ENCODE results near the gene GPR135. TPM values are rescaled to one million over a fixed set of nuclear protein-coding genes. Genes with fewer than 3 reads are reported as not detected.

The GPR135 gene
- total RNA-seq, 4 donors from 2014 or later: 4.1 to 6.8 (median 5.1) TPM

GRCh38 chr14:59427653-59428580, 37.3 kb downstream of the GPR135 start:
- ATAC-seq (ENCODE audit: low FRiP score): peak; percentile 58
- DNase-seq (ENCODE audit: low spot score): no peak
- no peak for TF ChIP-seq CTCF (IDR thresholded peaks at IDR 0.05)

- ATAC-seq (ENCODE audit: low FRiP score) (no peak), DNase-seq (ENCODE audit: low spot score) (no peak)
- TF ChIP-seq CTCF (IDR thresholded peaks at IDR 0.05): no peak
Observed at GRCh38 chr14:59425322-59425935, 39.8 kb downstream of the GPR135 start.

GRCh38 chr14:59424341-59425071, 40.7 kb downstream of the GPR135 start:
- TF ChIP-seq CTCF (IDR thresholded peaks at IDR 0.05): no peak
- DNase-seq (ENCODE audit: low spot score) (no peak), ATAC-seq (ENCODE audit: low FRiP score) (no peak)

- TF ChIP-seq CTCF (IDR thresholded peaks at IDR 0.05): no peak
- no peak for ATAC-seq (ENCODE audit: low FRiP score)
- no peak for DNase-seq (ENCODE audit: low spot score)
Observed at GRCh38 chr14:59422069-59422881, 42.9 kb downstream of the GPR135 start.

GRCh38 chr14:59419303-59419702, 45.9 kb downstream of the GPR135 start:
- ATAC-seq (ENCODE audit: low FRiP score) (no peak), DNase-seq (ENCODE audit: low spot score) (no peak)
- no peak for TF ChIP-seq CTCF (IDR thresholded peaks at IDR 0.05)

GRCh38 chr14:59417311-59417710, 47.9 kb downstream of the GPR135 start:
- ATAC-seq (ENCODE audit: low FRiP score): no peak
- no peak for DNase-seq (ENCODE audit: low spot score)
- TF ChIP-seq CTCF (IDR thresholded peaks at IDR 0.05): no peak

All from omental fat pad (tissue), 4 donors.